MM.1S (cell line): ENCODE results near the gene KIAA0319L.

Source experiments
- EZH2 ChIP-seq: fragments of 300-600 bp; sonication (generic); optimal IDR thresholded peaks from 2 replicates; pipeline ENCODE3; 2017; ENCODE audit warnings: low read depth, mild to moderate bottlenecking, antibody characterized with exemption, low read length, mixed read lengths
- EZH2phosphoT487 ChIP-seq: fragments of 300-600 bp; sonication (generic); IDR thresholded peaks from 2 replicates; pipeline ENCODE4 v1.6.1; 2018; ENCODE audit warnings: antibody characterized with exemption, low read length
- TF ChIP-seq, protein P1 (sequence below): fragments of 300-600 bp; sonication (generic); IDR thresholded peaks from 2 replicates; pipeline ENCODE4 v1.5.1; 2016; ENCODE audit warnings: antibody characterized with exemption, low read length, mixed read lengths

DNA sequence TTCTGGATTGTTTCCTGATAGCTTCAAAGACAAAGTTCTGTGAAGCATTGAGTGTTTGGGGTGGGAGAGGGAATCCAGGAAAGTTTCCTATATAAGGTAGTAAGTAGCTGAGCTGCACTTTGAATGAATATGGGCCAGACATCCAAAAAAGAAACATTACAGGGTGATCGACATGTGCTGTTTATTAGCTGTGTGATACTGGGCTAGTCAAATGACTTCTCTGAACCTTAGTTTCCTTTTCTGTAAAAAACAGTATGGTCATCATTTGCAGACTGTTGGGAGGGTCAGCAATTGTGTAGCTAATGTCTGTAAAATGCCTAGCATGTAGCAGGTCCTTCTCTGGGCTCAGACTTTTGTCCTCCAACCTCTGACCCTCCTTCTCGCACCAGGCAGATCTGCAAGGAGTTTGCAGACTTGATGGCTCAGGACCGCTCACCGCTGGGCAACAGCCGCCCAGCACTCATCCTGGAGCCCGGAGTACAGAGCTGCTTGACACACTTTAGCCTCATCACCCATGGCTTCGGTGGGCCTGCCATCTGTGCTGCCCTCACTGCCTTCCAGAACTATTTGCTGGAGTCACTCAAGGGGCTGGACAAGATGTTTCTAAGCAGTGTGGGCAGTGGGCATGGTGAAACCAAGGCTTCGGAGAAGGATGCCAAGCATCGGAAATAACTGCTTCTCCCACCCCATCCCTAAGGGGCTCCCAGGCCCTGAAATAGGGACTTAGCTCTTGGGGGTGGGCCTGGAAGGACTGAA is 37.0 kb upstream of the KIAA0319L start:
- TF ChIP-seq EZH2 (no peak), EZH2phosphoT487 (no peak)
- TF ChIP-seq, protein P1, sequence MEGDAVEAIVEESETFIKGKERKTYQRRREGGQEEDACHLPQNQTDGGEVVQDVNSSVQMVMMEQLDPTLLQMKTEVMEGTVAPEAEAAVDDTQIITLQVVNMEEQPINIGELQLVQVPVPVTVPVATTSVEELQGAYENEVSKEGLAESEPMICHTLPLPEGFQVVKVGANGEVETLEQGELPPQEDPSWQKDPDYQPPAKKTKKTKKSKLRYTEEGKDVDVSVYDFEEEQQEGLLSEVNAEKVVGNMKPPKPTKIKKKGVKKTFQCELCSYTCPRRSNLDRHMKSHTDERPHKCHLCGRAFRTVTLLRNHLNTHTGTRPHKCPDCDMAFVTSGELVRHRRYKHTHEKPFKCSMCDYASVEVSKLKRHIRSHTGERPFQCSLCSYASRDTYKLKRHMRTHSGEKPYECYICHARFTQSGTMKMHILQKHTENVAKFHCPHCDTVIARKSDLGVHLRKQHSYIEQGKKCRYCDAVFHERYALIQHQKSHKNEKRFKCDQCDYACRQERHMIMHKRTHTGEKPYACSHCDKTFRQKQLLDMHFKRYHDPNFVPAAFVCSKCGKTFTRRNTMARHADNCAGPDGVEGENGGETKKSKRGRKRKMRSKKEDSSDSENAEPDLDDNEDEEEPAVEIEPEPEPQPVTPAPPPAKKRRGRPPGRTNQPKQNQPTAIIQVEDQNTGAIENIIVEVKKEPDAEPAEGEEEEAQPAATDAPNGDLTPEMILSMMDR: no peak
